ENCODE data around the gene PEX5L.
"Not testable (repeated sequence)": the region's sequence is repeated elsewhere in the genome, so short reads cannot be mapped to it uniquely, and the experiment has no call there.

PEX5L gene

GRCh38 chr3:180008318-180008717 is 28.4 kb downstream of the PEX5L start:
- DNase-seq = not testable (repeated sequence)

GRCh38 chr3:180004542-180004941 is 32.2 kb downstream of the PEX5L start:
- no peak for DNase-seq

GRCh38 chr3:180002006-180002405 is 34.7 kb downstream of the PEX5L start:
- DNase-seq = no peak

- no peak for DNase-seq
Observed at GRCh38 chr3:180000500-180000899, 36.2 kb downstream of the PEX5L start.

GRCh38 chr3:179995406-179995805 is 41.3 kb downstream of the PEX5L start:
- DNase-seq = no peak

GRCh38 chr3:179991883-179992282 is 44.9 kb downstream of the PEX5L start:
- DNase-seq = no peak

- DNase-seq = no peak
Observed at GRCh38 chr3:179991104-179991503, 45.6 kb downstream of the PEX5L start.

- DNase-seq = no peak
Observed at GRCh38 chr3:179981646-179982045, 55.1 kb downstream of the PEX5L start.

GRCh38 chr3:179977356-179977755 is 59.4 kb downstream of the PEX5L start:
- DNase-seq = no peak

GRCh38 chr3:179973931-179974361 is 62.8 kb downstream of the PEX5L start:
- no peak for DNase-seq

GRCh38 chr3:179972881-179973423 is 63.8 kb downstream of the PEX5L start:
- DNase-seq = no peak

- DNase-seq = no peak
Observed at GRCh38 chr3:179971280-179971679, 65.5 kb downstream of the PEX5L start.

- no peak for DNase-seq
Observed at GRCh38 chr3:179970746-179971145, 66.0 kb downstream of the PEX5L start.

- DNase-seq = no peak
Observed at GRCh38 chr3:179969525-179969924, 67.2 kb downstream of the PEX5L start.

- no peak for DNase-seq
Observed at GRCh38 chr3:179967622-179968021, 69.1 kb downstream of the PEX5L start.

GRCh38 chr3:179964890-179965289 is 71.8 kb downstream of the PEX5L start:
- no peak for DNase-seq

GRCh38 chr3:179962629-179963387 is 73.9 kb downstream of the PEX5L start:
- peak; percentile 36 for DNase-seq

GRCh38 chr3:179961703-179962078 is 75.0 kb downstream of the PEX5L start:
- DNase-seq = peak; percentile 78

GRCh38 chr3:179961071-179961702 is 75.5 kb downstream of the PEX5L start:
- no peak for DNase-seq

GRCh38 chr3:179958759-179959158 is 78.0 kb downstream of the PEX5L start:
- DNase-seq = no peak

- DNase-seq = no peak
Observed at GRCh38 chr3:179958143-179958542, 78.6 kb downstream of the PEX5L start.

GRCh38 chr3:179957264-179957845 is 79.4 kb downstream of the PEX5L start:
- DNase-seq = peak; percentile 54

GRCh38 chr3:179956416-179956830 is 80.3 kb downstream of the PEX5L start:
- DNase-seq = no peak

GRCh38 chr3:179955809-179956208 is 80.9 kb downstream of the PEX5L start:
- DNase-seq = no peak
